ENCODE measurements around the gene CD70. TPM values are rescaled to one million over a fixed set of nuclear protein-coding genes. Genes with fewer than 3 reads are reported as not detected.

Gene CD70
- total RNA-seq, 3 donors from 2014 or later: not detected

- TF ChIP-seq POLR2AphosphoS5 (IDR thresholded peaks at IDR 0.05) (no peak), POLR2A (IDR thresholded peaks at IDR 0.05) (no peak), CTCF (IDR thresholded peaks at IDR 0.05) (no peak)
- intact Hi-C loops (cut with DNase I; ENCODE audit: low total_unique reads): no loop called here
- H3K27ac ChIP-seq: no peak overlapping the region
- H3K9me3 ChIP-seq: peaks cover 0 to 5% of the 10 kb centered on the region in 2 donors
- no peak overlapping the region for H3K4me3 ChIP-seq
- H3K36me3 ChIP-seq: no peaks in the 10 kb centered on the region
- no peaks in the 10 kb centered on the region for H3K4me1 ChIP-seq
- H3K27me3 ChIP-seq: no peaks in the 10 kb centered on the region
- no peak for DNase-seq (ENCODE audit: low spot score in 2 of 2)
Measured at GRCh38 chr19:6626764-6627163, 35.8 kb upstream of the CD70 start.

GRCh38 chr19:6617374-6617773 lies 26.4 kb upstream of the CD70 start:
- Histone ChIP-seq H3K27me3 (peaks cover 0 to 4% of the 10 kb centered on the region in 2 donors), H3K4me1 (no peaks in the 10 kb centered on the region), H3K9me3 (peaks cover 0 to 12% of the 10 kb centered on the region in 2 donors), H3K4me3 (no peak overlapping the region), H3K27ac (no peak overlapping the region), H3K36me3 (no peaks in the 10 kb centered on the region)
- intact Hi-C loops (cut with DNase I; ENCODE audit: low total_unique reads): loop anchor here (10.0 kb wide), 1 partner anchor 1673 kb away; no protein-coding TSS in a partner anchor
- no peak for TF ChIP-seq POLR2A (IDR thresholded peaks at IDR 0.05)
- no peak for TF ChIP-seq CTCF (IDR thresholded peaks at IDR 0.05)
- TF ChIP-seq POLR2AphosphoS5 (IDR thresholded peaks at IDR 0.05): no peak
- DNase-seq (ENCODE audit: low spot score in 2 of 2): no peak

DNA sequence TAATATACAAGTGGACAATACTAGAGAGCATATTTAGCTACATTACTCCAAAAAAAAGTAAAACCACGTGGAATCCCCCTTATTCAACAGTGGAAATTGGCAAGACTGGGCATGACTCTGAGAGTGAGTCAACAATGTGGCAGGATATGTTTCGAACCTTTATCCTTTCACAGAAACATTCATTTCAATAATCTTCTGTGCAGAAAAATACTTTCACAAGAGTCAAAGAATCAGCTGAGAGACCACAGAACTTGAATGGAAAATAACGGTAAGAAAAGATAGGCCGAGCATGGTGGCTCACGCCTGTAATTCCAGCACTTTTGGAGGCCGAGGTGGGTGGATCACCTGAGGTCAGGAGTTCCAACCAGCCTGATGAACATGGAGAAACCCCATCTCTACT lies 25.1 kb upstream of the CD70 start:
- Histone ChIP-seq H3K4me1 (no peaks in the 10 kb centered on the region), H3K27me3 (peaks cover 0 to 10% of the 10 kb centered on the region in 2 donors), H3K27ac (no peak overlapping the region), H3K4me3 (no peak overlapping the region), H3K9me3 (peaks cover 0 to 8% of the 10 kb centered on the region in 2 donors), H3K36me3 (no peaks in the 10 kb centered on the region)
- no peak for DNase-seq (ENCODE audit: low spot score in 2 of 2)
- TF ChIP-seq CTCF (IDR thresholded peaks at IDR 0.05) (no peak), POLR2AphosphoS5 (IDR thresholded peaks at IDR 0.05) (no peak), POLR2A (IDR thresholded peaks at IDR 0.05) (no peak)
- intact Hi-C loops (cut with DNase I; ENCODE audit: low total_unique reads): loop anchor here (10.0 kb wide), 1 partner anchor 1671 kb away; no protein-coding TSS in a partner anchor

GRCh38 chr19:6613711-6614110 lies 22.8 kb upstream of the CD70 start:
- intact Hi-C loops (cut with DNase I; ENCODE audit: low total_unique reads): loop anchor here (10.0 kb wide), 1 partner anchor 1669 kb away; no protein-coding TSS in a partner anchor
- TF ChIP-seq POLR2AphosphoS5 (IDR thresholded peaks at IDR 0.05) (no peak), CTCF (IDR thresholded peaks at IDR 0.05) (no peak), POLR2A (IDR thresholded peaks at IDR 0.05) (no peak)
- no peaks in the 10 kb centered on the region for H3K4me1 ChIP-seq
- H3K27me3 ChIP-seq: peaks cover 0 to 13% of the 10 kb centered on the region in 2 donors
- peaks cover 0 to 8% of the 10 kb centered on the region in 2 donors for H3K9me3 ChIP-seq
- H3K36me3 ChIP-seq: no peaks in the 10 kb centered on the region
- H3K4me3 ChIP-seq: no peak overlapping the region
- no peak for DNase-seq (ENCODE audit: low spot score in 2 of 2)
- H3K27ac ChIP-seq: no peak overlapping the region

- Histone ChIP-seq H3K27ac (no peak overlapping the region), H3K36me3 (no peaks in the 10 kb centered on the region), H3K9me3 (no peaks in the 10 kb centered on the region), H3K4me1 (no peaks in the 10 kb centered on the region), H3K4me3 (no peak overlapping the region), H3K27me3 (peaks cover 0 to 13% of the 10 kb centered on the region in 2 donors)
- intact Hi-C loops (cut with DNase I; ENCODE audit: low total_unique reads): loop anchor here (10.0 kb wide), 1 partner anchor 1666 kb away; no protein-coding TSS in a partner anchor
- no peak for DNase-seq (ENCODE audit: low spot score in 2 of 2)
- no peak for TF ChIP-seq CTCF (IDR thresholded peaks at IDR 0.05)
- TF ChIP-seq POLR2AphosphoS5 (IDR thresholded peaks at IDR 0.05): no peak
Measured at GRCh38 chr19:6610934-6611852, 20.2 kb upstream of the CD70 start.

Measured in breast epithelium (tissue), 4 donors.